OCI-LY3 (cell line): ENCODE results near the gene ARHGAP26.

ENCODE experiments used
- EZH2phosphoT487 ChIP-seq: fragments of 200-600 bp; shearing (Covaris generic); IDR thresholded peaks from 2 replicates; pipeline ENCODE4 v1.6.1; 2018; ENCODE audit warnings: antibody characterized with exemption, mixed run types, low read depth
- TF ChIP-seq, protein P1 (sequence below): fragments of 200-600, 300-600 bp; sonication (generic); IDR thresholded peaks from 2 replicates; pipeline ENCODE4 v1.5.1; 2014; ENCODE audit warnings: antibody characterized with exemption, low read length, low read depth

DNA sequence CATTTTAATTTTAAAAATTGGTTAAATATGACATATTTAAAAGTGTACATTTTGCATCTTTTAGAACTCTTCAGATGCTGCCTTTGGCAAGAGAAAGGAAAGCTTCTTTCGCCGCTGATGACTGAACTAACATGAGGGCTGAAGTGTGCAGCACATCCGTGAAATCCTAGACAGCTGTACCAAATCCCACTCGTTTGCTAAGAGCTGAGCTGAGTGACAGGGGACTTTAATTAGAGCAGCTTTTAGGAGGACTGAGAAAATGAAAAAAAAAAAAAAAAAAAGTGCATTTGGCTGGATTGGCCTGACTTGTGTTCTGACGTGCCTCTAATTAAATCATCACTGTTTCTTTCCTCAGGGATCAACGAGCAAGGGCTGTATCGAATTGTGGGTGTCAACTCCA, 271.3 kb downstream of the ARHGAP26 start:
- no peak for TF ChIP-seq EZH2phosphoT487
- TF ChIP-seq, protein P1, sequence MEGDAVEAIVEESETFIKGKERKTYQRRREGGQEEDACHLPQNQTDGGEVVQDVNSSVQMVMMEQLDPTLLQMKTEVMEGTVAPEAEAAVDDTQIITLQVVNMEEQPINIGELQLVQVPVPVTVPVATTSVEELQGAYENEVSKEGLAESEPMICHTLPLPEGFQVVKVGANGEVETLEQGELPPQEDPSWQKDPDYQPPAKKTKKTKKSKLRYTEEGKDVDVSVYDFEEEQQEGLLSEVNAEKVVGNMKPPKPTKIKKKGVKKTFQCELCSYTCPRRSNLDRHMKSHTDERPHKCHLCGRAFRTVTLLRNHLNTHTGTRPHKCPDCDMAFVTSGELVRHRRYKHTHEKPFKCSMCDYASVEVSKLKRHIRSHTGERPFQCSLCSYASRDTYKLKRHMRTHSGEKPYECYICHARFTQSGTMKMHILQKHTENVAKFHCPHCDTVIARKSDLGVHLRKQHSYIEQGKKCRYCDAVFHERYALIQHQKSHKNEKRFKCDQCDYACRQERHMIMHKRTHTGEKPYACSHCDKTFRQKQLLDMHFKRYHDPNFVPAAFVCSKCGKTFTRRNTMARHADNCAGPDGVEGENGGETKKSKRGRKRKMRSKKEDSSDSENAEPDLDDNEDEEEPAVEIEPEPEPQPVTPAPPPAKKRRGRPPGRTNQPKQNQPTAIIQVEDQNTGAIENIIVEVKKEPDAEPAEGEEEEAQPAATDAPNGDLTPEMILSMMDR: no peak
